Stimulated activated CD4-positive, alpha-beta T cell treated with anti-CD3 and anti-CD28 coated beads, Interleukin-15, amount 100 ng/mL, for 48 hours (primary cell): ENCODE results near the gene DSG4.

ENCODE experiments used
- DNase-seq, 2 donors: peaks; one replicate each; pipeline ENCODE4 v3.0.0-alpha.2; 2020; ENCODE audit warnings: low read depth in 2 of 2

The DSG4 gene

DNA sequence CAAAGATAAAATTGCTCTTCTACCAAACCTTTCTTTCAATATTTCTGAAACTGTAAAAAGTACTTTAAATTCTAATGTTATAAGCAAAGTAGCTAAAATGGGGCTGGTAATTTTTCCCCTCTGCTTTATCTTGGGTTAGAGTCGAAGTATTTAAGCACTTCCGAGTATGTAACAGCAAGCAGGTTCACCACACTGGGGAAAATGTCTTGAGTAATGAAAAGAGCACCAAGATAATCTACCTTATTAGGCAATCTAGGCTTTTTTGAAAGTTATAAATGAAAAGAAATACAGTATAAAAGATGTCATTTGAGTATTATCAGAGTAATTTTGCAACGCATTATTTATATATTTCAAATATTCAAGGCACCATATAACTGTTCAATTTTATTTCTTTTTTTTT is 70.3 kb downstream of the DSG4 start:
- DNase-seq, result no peak

DNA sequence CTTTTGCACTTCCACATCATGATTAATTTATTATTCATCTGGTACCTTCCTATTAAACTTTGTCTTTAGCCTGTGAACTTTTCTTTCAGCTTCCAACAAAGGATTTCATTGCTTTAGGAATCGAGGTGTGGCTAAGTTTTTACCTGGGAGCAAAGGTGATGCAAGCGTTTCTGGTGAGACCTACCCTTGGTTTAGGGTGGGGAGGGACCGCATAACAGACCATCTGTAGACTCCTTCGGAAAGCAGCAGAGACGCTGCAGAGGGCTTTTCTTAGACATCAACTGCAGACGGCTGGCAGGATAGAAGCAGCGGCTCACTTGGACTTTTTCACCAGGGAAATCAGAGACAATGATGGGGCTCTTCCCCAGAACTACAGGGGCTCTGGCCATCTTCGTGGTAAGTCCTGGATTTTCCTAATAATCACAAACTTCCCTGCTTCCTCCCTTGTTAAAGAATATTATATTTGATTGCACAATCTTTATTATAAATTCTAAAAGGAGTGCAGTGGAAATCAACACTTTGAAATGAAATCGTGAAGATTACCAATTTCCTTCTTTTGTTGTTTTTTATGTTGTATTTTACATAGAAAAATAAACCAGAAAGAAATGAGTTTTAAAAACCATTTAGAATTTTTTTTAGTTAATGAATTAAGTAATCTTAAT is 71.1 kb downstream of the DSG4 start, which contains the start of gene DSG3:
DSG3 (plus strand) TSS at position 212 of the 662 bp plus-strand sequence; CDS start at position 349, 137 bp downstream.
- DNase-seq, result no peak

DNA sequence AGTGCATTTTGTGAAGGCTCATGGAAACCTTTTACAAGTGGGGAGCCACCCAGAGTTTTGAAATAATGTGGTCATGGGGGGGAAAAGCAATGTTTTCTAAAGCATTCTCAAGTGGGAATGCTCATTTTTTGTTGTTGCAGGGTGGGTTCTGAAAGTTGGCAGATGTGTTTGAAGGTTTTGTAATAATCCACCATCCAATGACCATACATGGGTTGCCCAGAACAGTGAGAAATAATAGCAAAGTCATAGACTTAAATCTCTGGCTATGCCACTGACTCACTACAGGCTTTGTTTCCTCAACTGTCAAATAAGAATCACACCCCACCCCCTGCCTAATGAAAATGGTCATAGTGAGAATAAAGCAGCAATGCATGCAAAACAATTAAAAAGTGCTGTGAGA is 73.8 kb downstream of the DSG4 start:
- DNase-seq, result no peak

DNA sequence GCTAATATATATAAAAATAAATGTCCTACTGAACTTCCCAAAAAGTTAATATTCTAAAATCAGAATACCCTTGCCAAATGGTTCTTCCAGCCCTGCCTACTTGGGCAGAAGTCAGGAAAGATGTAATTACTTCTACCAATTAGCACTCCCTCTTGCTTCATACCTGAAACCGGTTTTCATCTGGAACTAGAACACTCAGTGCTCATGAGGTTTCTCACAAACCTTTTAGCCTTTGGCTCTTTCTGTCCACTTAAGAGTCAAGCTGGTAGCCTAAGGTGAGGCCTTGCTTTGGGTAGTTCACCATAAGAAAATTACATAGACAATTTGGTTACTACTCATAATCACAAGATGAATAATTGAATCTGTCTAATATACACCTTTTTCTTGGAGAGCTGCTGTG is 75.0 kb downstream of the DSG4 start:
- DNase-seq, result no peak

DNA sequence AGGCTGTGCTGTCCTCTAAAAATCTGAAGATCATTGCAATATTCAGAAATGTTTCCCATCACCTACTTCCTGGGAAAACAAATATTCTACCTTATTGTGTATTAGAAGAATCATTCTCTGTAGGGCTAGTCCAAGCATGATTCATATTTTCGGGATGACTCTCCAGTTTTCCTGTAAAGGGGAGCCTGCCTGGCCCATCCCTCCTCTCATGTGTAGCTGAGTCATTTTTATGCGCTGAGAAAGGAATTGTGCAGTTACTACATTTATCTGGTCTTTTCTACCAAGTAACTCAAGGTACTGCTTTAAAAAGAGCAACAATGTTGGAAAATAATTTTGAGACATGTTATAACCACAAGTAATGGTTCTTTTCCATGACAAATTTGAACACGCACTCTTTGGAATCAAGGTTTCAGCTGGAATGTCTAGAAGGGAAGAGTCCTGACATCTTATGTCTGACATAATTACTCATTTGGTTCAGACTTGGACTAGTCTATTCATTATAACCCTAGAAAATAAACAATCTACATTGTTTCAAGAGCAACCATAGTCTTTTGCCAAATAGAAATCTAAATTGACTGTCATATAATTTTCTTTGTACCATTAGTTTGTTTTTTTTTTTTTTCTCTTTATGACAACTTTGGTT is 77.6 kb downstream of the DSG4 start:
- no peak for DNase-seq
